Fibroblast of pulmonary artery (primary cell): ENCODE results near the gene MAPK9.

ENCODE experiments used
- DNase-seq: peaks from one replicate; pipeline ENCODE4 v3.0.0-alpha.2; 2010; ENCODE audit warnings: low read depth
- H3K4me3 ChIP-seq: replicated peaks from 2 replicates; pipeline ENCODE4 v1.5.1; 2011; ENCODE audit warnings: low read depth, mild to moderate bottlenecking, control low read depth, low read length, moderate library complexity
- TF ChIP-seq, protein P1 (sequence below): IDR thresholded peaks from 2 replicates; pipeline ENCODE4 v1.5.1; 2011; ENCODE audit warnings: mild to moderate bottlenecking, control low read depth, low read length, inconsistent platforms; ENCODE audit errors: missing control alignments

Gene MAPK9

DNA sequence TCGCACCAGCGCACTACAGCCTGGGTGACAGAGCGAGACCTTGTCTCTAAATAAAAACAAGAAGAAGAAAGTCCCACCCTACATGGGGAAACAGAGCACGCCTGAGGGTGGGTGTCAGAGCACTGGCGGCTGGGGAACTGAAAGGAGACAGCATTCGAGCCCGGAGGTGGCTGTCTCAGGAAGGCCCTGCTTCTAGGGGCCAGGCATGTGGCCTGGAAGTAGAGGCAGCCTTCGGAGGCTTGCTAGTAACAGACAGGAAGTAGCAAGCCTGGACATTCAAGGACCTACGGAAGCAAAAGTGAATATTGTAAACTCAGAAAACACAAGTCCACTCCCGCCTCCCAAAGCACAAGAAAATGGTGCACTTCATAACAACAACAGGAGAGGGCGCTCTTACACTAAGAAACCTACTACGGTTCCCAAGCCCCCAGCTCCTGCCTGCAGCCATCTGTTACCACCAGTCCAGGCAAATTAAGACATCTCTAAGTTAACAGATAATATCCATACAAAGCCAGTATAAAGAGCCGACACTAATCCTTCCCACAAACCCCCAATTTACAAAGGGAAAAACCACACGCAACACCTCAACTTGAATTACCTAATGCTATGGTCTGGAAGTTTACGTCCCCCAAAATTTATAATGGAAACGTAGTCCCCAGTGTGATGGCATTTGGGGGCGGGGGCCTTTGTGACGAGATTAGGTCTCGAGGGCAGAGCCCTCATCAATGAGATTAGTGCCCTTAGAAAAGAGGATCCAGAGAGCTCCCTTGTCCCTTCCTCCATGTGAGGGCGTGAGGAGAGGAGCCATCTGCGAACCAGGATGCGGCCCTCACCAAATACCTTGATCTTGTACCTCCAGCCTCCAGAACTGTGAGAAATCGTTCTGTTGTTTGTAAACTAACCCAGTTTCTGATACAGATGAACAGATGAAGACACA, 90.6 kb downstream of the MAPK9 start:
- TF ChIP-seq, protein P1, sequence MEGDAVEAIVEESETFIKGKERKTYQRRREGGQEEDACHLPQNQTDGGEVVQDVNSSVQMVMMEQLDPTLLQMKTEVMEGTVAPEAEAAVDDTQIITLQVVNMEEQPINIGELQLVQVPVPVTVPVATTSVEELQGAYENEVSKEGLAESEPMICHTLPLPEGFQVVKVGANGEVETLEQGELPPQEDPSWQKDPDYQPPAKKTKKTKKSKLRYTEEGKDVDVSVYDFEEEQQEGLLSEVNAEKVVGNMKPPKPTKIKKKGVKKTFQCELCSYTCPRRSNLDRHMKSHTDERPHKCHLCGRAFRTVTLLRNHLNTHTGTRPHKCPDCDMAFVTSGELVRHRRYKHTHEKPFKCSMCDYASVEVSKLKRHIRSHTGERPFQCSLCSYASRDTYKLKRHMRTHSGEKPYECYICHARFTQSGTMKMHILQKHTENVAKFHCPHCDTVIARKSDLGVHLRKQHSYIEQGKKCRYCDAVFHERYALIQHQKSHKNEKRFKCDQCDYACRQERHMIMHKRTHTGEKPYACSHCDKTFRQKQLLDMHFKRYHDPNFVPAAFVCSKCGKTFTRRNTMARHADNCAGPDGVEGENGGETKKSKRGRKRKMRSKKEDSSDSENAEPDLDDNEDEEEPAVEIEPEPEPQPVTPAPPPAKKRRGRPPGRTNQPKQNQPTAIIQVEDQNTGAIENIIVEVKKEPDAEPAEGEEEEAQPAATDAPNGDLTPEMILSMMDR = peak; percentile 35
- no peak overlapping the region for H3K4me3 ChIP-seq
- peak; percentile 38 for DNase-seq

DNA sequence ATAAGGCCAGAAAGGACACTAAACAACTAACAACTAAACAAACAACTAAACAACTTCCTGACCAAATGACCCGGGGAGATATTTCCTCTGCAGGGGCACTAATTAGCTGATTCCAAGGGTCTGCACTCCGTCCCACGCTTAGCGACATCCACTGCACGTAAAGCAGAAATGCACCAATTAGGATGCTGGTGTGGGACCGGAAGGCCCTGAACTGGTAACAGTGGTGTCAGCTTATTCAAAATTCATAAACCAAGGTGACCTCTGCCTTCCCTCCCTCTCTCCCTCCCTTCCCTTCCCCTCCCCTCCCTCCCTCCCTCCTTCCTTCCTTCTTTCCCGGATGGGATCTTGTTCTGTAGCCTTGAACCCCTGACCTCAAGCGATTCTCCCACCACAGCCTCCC, 92.5 kb downstream of the MAPK9 start:
- TF ChIP-seq, protein P1 = no peak
- no peak for DNase-seq
- no peak overlapping the region for H3K4me3 ChIP-seq

DNA sequence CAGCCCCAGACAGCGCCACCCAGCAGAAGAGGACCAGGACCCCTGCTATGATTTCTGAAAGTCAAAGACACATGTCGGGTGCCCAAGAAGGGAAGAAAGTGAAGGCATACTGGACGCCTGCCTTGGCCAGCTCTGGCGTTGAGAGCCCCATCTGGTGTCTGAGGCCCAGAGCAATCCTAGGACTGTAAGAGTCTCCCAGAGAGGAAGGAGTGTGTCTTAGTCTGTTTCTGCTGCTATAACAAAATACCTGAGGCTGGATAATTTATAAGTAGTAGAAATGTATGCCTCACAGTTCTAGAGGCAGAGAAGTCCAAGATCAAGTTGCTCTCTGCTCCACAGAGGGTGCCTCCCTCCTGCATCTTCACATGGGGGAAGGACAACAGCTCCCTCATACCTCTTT, 93.7 kb downstream of the MAPK9 start:
- no peak overlapping the region for H3K4me3 ChIP-seq
- TF ChIP-seq, protein P1 = no peak
- no peak for DNase-seq

DNA sequence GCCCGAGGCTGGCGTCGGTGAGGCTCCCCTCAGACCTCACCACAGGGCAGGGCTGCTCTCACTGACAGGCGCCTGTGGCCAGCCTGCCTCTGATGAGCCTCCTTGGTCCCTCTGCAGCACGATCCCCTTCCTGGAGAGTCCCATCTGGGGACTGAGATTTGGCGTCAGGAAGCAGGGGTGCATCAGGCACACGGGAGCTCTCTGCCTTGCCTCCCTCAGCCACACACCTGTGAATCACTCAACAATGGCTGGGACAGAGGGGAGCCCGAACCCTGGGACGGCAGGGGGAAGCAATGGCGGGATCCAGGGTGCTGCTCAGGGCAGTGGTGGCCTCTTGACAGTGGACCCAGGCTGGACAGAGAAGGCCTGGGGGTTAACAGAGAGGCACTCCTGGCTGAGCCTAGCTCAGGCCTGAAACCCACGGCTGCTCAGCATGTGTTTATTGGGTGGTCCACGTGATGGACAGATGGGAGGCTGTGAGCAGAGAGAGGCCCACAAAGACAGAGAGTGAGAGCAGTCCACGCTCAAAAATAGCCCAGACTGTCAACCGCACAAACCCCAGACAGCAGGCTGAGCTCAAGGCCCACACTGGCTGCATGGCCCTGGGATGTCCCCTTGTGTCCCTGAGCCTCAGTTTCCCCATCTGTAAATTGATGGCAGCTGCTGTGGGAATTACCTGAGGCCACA, 94.7 kb downstream of the MAPK9 start:
- TF ChIP-seq, protein P1 = no peak
- no peak for DNase-seq

DNA sequence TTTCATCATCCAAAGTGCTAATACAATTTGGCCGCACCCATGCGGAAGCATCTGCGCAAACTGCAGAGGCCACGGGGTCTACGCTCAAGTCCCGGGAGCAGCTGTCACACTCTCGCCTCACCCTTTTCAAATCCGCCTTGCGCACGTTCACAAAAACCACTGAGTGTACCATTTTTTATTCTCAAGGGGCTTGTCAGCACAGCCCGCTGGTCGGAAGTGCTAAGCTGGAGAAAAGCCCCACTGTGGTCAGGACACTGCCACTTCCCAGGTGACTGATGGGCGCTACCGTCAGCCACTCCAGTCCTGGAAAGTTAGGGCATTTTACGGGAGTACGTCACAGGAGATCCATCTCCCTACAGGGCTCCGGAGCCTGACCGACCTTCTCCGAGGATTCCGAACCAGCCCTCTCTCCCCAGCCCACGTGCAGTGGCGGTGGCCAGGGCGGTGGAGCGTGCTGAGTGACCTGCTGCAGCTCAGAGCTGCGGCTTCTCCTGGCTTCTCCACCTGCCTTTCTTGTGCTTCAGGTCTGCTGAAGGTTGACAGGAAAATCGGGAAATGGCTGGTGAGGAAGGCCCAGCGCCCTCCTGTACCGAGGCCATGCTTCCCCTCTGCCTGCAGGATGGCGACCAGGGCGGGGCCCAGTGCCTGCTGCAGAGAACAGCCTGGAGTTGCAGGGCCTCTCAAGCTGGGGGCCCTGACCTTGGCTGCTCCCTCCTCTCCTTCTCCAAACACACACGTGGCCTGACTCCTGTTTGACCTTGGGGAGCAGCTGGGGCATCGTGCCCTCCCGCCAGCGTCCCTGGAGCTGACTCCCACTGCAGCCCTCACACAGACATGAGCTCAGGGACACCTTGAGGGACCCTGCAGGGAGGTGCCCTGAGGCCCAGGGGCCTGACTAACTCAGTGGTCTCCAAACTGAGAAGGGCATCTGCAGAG, 97.2 kb downstream of the MAPK9 start:
- TF ChIP-seq, protein P1 = no peak
- DNase-seq = no peak
- no peak overlapping the region for H3K4me3 ChIP-seq

More for the DNA sequence above, 94.7 kb downstream of the MAPK9 start:
- H3K4me3 ChIP-seq = no peak overlapping the region

DNA sequence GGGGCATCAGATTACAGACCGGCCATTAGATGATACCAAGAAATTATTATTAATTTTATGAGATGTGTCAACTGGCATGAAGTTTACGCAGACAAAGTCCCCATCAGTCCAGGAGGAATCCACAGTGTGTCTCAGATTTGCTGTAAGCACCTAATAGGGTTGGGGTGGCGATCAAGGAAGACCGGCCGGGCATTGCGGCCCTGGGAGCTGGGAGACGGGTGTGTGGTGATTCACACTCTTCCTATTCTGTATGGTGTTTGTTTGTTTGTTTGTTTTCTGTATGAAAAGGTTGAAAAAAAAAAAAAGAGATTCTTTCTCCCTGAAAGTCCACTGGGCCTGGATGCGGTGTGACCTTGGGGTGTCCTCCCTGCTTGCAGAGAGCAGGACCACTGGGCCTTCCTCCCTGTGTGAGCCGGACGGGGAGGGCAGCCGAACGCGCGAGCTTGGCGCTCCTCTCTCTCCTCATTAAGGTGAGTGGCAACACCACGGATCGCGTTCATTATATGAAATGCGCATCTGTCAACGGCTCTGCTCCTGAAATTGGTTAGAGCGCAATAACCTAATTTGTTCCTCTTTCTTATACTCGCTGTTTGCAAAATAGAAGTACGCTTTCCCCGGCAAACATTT, 98.0 kb downstream of the MAPK9 start:
- TF ChIP-seq, protein P1 = no peak
- DNase-seq = no peak
- no peak overlapping the region for H3K4me3 ChIP-seq
